Omental fat pad (tissue), 4 donors: ENCODE results near the gene PTPRM. TPM values are rescaled to one million over a fixed set of nuclear protein-coding genes. Genes with fewer than 3 reads are reported as not detected.

Experiments used
- ATAC-seq: fragments of 150-250 bp; one replicate; pipeline ENCODE4 v1.9.1; 2016; ENCODE audit warnings: mild to moderate bottlenecking, moderate library complexity; ENCODE audit not compliant: low FRiP score
- DNase-seq: peaks from one replicate; pipeline ENCODE4 v3.0.0-alpha.2; 2019; ENCODE audit warnings: low spot score
- total RNA-seq, 4 donors: library from RNA; depleted of rRNA; stranded (reverse); fragments of >200 nt; gene quantifications; one replicate each; pipeline ENCODE4 v1.1.0, GENCODE V29; 2016
- TF ChIP-seq, protein P1 (sequence below), 3 donors: fragments of 450-650 bp; IDR thresholded peaks; one replicate each; pipeline ENCODE4 v1.5.1; 2016 to 2017; ENCODE audit warnings: antibody characterized with exemption in 3 of 3, mild to moderate bottlenecking in 3 of 3, moderate library complexity in 2 of 3

The PTPRM gene
- total RNA-seq, 4 donors from 2014 or later = 64.8 to 238 (median 144) TPM

DNA sequence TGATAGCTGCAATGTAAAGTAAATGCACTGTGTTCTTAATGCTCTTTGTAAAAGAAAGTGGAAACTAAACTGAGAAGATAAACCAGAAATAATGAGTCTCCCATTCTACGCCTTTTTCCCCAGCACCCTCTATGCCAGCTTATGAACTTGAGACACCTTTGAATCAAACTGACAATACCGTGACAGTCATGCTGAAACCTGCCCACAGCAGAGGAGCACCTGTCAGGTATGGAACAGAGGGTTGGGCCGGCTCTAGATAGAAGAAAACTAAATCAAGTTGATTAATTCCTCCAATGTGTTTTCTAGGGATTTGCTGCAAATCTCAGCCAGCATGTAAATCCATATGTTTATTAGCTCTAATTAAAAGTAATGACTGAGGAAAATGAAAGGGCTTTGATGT lies 521.5 kb downstream of the PTPRM start:
- DNase-seq (no peak), ATAC-seq (no peak)
- TF ChIP-seq, protein P1, sequence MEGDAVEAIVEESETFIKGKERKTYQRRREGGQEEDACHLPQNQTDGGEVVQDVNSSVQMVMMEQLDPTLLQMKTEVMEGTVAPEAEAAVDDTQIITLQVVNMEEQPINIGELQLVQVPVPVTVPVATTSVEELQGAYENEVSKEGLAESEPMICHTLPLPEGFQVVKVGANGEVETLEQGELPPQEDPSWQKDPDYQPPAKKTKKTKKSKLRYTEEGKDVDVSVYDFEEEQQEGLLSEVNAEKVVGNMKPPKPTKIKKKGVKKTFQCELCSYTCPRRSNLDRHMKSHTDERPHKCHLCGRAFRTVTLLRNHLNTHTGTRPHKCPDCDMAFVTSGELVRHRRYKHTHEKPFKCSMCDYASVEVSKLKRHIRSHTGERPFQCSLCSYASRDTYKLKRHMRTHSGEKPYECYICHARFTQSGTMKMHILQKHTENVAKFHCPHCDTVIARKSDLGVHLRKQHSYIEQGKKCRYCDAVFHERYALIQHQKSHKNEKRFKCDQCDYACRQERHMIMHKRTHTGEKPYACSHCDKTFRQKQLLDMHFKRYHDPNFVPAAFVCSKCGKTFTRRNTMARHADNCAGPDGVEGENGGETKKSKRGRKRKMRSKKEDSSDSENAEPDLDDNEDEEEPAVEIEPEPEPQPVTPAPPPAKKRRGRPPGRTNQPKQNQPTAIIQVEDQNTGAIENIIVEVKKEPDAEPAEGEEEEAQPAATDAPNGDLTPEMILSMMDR (IDR thresholded peaks at IDR 0.05) = no peak

DNA sequence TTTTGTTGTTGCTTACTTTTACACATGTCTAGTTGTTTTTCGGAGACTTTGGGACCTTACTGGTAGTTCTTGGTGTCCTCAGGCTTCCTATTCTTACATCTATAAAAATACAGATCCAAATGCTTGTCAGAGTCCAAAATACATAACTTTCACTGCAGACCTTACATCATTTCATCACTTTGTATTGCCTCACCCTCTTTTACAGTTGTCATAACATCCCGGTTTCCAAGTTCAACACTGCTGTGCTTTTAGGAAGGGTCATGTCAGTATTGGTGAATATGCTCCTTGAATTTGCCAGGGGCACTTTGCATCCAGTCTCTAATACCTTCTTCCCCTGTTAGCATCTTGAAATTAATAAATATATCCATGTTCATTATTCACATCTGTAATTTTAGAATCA lies 523.9 kb downstream of the PTPRM start:
- no peak for DNase-seq
- no peak for ATAC-seq
- TF ChIP-seq, protein P1 (IDR thresholded peaks at IDR 0.05) = no peak

DNA sequence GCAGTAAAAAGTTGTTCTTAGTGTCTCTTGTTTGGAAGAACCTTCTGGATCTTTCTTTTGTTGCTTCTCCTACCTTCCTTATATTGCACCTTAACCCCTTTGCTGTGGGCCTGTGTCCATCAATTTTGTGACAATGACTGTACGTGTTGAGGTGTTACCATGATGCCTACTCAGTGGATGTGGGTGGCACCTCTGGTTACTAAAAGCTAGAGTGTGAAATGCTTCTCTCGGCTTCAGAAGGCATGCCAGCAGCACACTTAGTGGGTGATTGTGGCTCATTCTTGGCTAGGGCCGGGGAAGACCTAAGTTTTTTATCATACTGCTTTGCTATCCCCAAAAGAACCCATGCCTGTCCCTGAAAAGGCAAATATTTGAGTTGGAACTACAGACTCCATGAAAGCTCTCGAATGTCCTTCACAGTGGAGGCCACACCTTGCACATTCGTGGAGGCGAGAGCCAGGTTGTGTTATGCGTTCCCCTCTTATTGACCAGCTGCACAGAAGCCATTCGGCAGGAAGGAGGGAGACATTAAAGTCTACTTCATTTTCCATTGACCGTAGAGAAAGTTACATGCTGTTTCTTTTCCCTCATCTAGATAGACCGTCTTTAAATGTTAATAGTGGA lies 528.9 kb downstream of the PTPRM start:
- TF ChIP-seq, protein P1 (IDR thresholded peaks at IDR 0.05) = no peak
- no peak for DNase-seq
- ATAC-seq = no peak

DNA sequence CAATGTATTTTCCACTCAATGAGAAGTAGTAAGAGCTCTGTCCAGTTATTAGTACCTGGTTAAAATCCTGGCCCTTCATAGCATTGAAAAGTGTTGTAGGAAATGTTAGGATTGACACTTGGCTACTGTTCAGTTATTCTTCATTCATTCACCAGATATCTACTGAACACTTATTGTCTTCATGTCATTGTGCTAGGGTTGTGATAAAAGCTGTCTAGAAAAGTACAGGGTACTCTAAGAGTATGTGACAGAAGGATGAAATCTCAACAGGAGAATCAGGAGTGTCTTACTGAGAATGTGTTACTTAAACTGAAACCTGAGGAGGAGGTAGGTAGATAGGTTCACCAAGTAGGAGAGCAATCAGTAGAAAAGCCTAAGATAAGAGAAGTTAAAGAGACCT lies 530.3 kb downstream of the PTPRM start:
- TF ChIP-seq, protein P1 (IDR thresholded peaks at IDR 0.05) = no peak
- ATAC-seq (no peak), DNase-seq (no peak)

DNA sequence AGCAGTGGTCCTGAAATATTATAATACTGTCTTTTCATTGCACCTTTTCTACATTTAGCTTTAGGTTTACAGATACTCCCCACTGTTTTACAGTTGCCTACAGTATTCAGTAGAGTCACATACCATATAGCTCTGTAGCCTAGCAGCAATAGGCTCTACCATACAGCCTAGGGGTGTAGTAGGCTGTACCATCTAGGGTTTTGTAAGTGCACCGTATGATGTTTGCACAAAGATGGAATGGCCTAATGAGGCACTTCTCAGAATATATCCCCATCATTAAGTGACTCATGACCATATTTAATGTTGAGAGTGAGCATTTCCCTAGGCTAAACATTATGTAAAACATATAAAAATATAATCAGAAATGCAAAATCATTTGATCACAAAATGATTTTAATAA lies 530.8 kb downstream of the PTPRM start:
- DNase-seq (no peak), ATAC-seq (no peak)
- TF ChIP-seq, protein P1 (IDR thresholded peaks at IDR 0.05) = no peak

DNA sequence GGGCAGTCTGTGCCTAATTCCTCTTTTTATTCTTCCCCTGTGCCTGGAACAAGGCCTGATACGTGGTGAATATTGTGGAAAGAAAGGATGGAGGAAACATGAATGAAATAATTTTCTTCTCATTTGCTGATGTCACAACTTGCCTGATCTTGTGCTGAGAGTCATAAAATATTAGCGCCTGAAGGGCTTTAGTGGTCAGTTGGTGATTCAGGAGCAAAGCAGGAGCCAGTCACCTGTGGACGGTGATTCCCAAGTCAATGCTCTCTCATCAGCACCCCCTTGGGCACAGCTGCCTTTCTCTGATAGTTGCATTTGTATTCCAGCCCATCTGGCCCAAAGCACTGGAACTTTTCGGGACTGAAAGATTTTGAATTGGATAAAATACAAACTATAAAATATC lies 539.5 kb downstream of the PTPRM start:
- TF ChIP-seq, protein P1 (IDR thresholded peaks at IDR 0.05) = no peak
- DNase-seq (no peak), ATAC-seq (no peak)

DNA sequence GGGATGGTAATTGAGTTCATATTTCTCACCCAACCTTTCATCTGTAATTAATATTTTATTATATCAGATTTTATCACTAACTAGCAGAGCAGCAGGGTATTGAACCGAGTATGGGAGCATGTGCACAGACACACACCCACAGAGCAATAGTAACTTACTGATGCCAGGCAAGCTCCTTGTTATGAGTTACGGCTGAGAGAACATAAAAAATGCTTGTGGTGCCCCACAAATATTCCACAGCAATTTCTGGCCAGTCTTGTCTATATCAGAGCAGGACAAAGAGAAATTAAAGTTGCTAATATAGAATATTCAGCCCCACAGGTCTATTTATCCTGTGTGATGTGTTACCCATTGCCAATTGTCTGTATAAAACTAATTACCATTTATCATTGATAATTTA lies 540.3 kb downstream of the PTPRM start:
- DNase-seq = no peak
- TF ChIP-seq, protein P1 (IDR thresholded peaks at IDR 0.05) = no peak
- ATAC-seq = no peak
